PC-9 (cell line): Measurements from ENCODE around the gene ARID2. TPM values are rescaled to one million over a fixed set of nuclear protein-coding genes. Genes with fewer than 3 reads are reported as not detected.

ENCODE experiments used
- BruUV-seq: library from RNA; stranded (reverse); fragments of 400-500 nt; replicated peaks from 2 replicates; lab custom pipeline; 2021; lab: Mats Ljungman, UMichigan
- CTCF ChIA-PET: fragments of 300-600 bp; sonication (Branson Sonifier 250); formaldehyde crosslinking; loops from one replicate; lab custom pipeline; 2022; ENCODE audit warnings: antibody characterized with exemption; lab: Charles Lee
- POLR2A ChIA-PET: fragments of 300-600 bp; sonication (Branson Sonifier 250); formaldehyde crosslinking; loops from one replicate; lab custom pipeline; 2022; ENCODE audit warnings: antibody characterized with exemption; ENCODE audit not compliant: unreplicated experiment; lab: Charles Lee
- DNase-seq, 2 experiments: peaks; one replicate each; pipeline versions ENCODE4 v3.0.0 to v3.0.0-alpha.2; 2015 to 2022; ENCODE audit warnings: mixed read lengths in 1 of 2
- H2AFZ ChIP-seq: fragments of 200-600 bp; sonication (generic); 2 replicates; pipeline ENCODE4 v1.8.1; 2017; ENCODE audit warnings: antibody characterized with exemption
- H3F3A ChIP-seq: fragments of 200-600 bp; sonication (generic); 2 replicates; pipeline ENCODE4 v1.8.1; 2017; ENCODE audit warnings: antibody characterized with exemption, mild to moderate bottlenecking, low read depth; ENCODE audit not compliant: insufficient read depth
- H3K27ac ChIP-seq: fragments of 200-600 bp; sonication (generic); 2 replicates; pipeline ENCODE4 v1.6.1; 2016; ENCODE audit warnings: mixed run types
- H3K27me3 ChIP-seq: fragments of 200-600 bp; sonication (generic); 2 replicates; pipeline ENCODE4 v1.6.1; 2016; ENCODE audit warnings: low read depth, mixed run types; ENCODE audit not compliant: insufficient read depth
- H3K36me3 ChIP-seq: fragments of 200-600 bp; sonication (generic); 2 replicates; pipeline ENCODE4 v1.6.1; 2016; ENCODE audit warnings: low read depth, mixed run types
- H3K4me1 ChIP-seq: fragments of 200-600 bp; sonication (generic); replicated peaks from 2 replicates; pipeline ENCODE4 v1.6.1; 2016; ENCODE audit warnings: mixed run types; ENCODE audit not compliant: insufficient read depth
- H3K4me2 ChIP-seq: fragments of 200-600 bp; sonication (generic); 2 replicates; pipeline ENCODE4 v1.6.1; 2017; ENCODE audit warnings: mixed run types
- H3K4me3 ChIP-seq: fragments of 200-600 bp; sonication (generic); 2 replicates; pipeline ENCODE4 v1.6.1; 2016; ENCODE audit warnings: mixed run types
- H3K79me2 ChIP-seq: fragments of 200-600 bp; sonication (generic); 2 replicates; pipeline ENCODE4 v1.6.1; 2017; ENCODE audit warnings: low read depth, mixed run types
- H3K9me2 ChIP-seq: fragments of 200-600 bp; sonication (generic); 2 replicates; pipeline ENCODE4 v1.8.1; 2017; ENCODE audit warnings: mild to moderate bottlenecking; ENCODE audit not compliant: insufficient read depth
- H3K9me3 ChIP-seq: fragments of 200-600 bp; sonication (generic); 2 replicates; pipeline ENCODE4 v1.8.1; 2016; ENCODE audit warnings: low read depth; ENCODE audit not compliant: insufficient read depth
- H4K20me1 ChIP-seq: fragments of 200-600 bp; sonication (generic); 2 replicates; pipeline ENCODE4 v1.8.1; 2017; ENCODE audit not compliant: insufficient read depth
- EZH2 ChIP-seq: fragments of 200-600 bp; sonication (generic); IDR thresholded peaks from 2 replicates; pipeline ENCODE4 v1.8.0; 2017; ENCODE audit warnings: antibody characterized with exemption, low read depth
- intact Hi-C: fragments of 100-400 bp; cut with micrococcal nuclease; formaldehyde crosslinking; loops from one replicate; pipeline ENCODE4 v1.10.0; 2022; ENCODE audit not compliant: unreplicated experiment
- total RNA-seq: library from RNA; stranded (reverse); gene quantifications from 2 replicates; pipeline ENCODE4 v1.2.3, GENCODE V29; 2021
- TF ChIP-seq, protein P1 (sequence below): fragments of 200-600 bp; sonication (generic); conservative IDR thresholded peaks from 2 replicates; pipeline ENCODE4 v1.6.1; 2017; ENCODE audit warnings: mixed run types, antibody characterized with exemption, mild to moderate bottlenecking, moderate library complexity

ARID2 gene
- total RNA-seq, 1 experiment from 2014 or later, result 24.6 TPM

GRCh38 chr12:45720069-45720468 lies 9.4 kb upstream of the ARID2 start:
- no peak overlapping the region for H2AFZ ChIP-seq
- no peak overlapping the region for H3K4me2 ChIP-seq
- no peaks in the 10 kb centered on the region for H3F3A ChIP-seq
- intact Hi-C loops, result no loop called here
- H3K9me3 ChIP-seq, result no peaks in the 10 kb centered on the region
- DNase-seq, result no peak
- H3K36me3 ChIP-seq, result no peaks in the 10 kb centered on the region
- BruUV-seq, result no TSS peak
- peaks cover 14% of the 10 kb centered on the region for H3K4me1 ChIP-seq
- POLR2A ChIA-PET, result no interaction called here
- H3K9me2 ChIP-seq, result no peaks in the 10 kb centered on the region
- CTCF ChIA-PET, result no interaction called here
- TF ChIP-seq EZH2, result no peak
- TF ChIP-seq, protein P1, sequence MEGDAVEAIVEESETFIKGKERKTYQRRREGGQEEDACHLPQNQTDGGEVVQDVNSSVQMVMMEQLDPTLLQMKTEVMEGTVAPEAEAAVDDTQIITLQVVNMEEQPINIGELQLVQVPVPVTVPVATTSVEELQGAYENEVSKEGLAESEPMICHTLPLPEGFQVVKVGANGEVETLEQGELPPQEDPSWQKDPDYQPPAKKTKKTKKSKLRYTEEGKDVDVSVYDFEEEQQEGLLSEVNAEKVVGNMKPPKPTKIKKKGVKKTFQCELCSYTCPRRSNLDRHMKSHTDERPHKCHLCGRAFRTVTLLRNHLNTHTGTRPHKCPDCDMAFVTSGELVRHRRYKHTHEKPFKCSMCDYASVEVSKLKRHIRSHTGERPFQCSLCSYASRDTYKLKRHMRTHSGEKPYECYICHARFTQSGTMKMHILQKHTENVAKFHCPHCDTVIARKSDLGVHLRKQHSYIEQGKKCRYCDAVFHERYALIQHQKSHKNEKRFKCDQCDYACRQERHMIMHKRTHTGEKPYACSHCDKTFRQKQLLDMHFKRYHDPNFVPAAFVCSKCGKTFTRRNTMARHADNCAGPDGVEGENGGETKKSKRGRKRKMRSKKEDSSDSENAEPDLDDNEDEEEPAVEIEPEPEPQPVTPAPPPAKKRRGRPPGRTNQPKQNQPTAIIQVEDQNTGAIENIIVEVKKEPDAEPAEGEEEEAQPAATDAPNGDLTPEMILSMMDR, result no peak
- no peaks in the 10 kb centered on the region for H3K27me3 ChIP-seq
- no peak overlapping the region for H3K27ac ChIP-seq
- H4K20me1 ChIP-seq, result no peaks in the 10 kb centered on the region
- no peak overlapping the region for H3K4me3 ChIP-seq
- H3K79me2 ChIP-seq, result peaks cover 34% of the 10 kb centered on the region

DNA sequence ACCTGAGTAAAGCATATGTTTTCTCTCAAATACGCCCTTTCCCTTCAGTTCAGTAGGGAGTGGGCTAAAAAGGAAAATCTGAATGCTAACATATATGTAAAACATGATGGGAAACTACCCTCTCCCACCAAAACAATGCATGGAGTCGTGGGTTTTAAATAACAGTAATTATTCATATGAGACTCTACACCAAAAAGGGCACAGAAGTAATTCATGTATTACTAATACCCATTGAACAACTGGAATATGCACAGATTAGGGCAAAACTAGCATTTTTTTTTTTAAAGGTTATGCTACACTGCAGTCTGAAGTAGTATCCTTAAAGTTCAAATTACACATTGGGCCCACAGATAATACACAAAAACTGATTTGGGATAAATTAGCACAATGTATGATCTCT lies 8.1 kb upstream of the ARID2 start:
- CTCF ChIA-PET, result no interaction called here
- Histone ChIP-seq H3K36me3 (no peaks in the 10 kb centered on the region), H3K27ac (no peak overlapping the region), H3K4me3 (no peak overlapping the region), H2AFZ (no peak overlapping the region), H3K9me3 (no peaks in the 10 kb centered on the region), H3K27me3 (no peaks in the 10 kb centered on the region), H3K79me2 (peaks cover 47% of the 10 kb centered on the region), H3K4me1 (peaks cover 17% of the 10 kb centered on the region), H3K9me2 (no peaks in the 10 kb centered on the region), H3F3A (no peaks in the 10 kb centered on the region), H3K4me2 (no peak overlapping the region), H4K20me1 (no peaks in the 10 kb centered on the region)
- intact Hi-C loops, result no loop called here
- BruUV-seq, result no TSS peak
- TF ChIP-seq, protein P1, result no peak
- no peak for TF ChIP-seq EZH2
- no peak for DNase-seq
- POLR2A ChIA-PET, result no interaction called here

DNA sequence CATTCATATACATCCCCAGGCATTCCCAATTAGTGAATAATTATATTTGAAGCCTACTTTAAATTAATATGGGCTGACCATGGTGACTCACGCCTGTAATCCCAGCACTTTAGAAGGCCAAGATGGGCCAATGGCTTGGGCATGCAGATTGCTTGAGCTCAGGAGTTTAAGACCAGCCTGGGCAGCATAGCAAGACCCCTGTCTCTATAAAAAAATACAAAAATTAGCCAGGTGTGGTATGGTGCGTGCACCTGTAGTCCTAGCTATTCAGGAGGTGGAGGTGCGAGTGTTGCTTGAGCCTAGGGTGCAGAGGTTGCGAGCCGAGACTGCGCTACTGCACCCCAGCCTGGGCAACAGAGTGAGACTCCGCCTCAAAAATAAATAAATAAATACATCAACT lies 7.6 kb upstream of the ARID2 start:
- H4K20me1 ChIP-seq, result no peaks in the 10 kb centered on the region
- no peaks in the 10 kb centered on the region for H3K27me3 ChIP-seq
- no peaks in the 10 kb centered on the region for H3K36me3 ChIP-seq
- BruUV-seq, result no TSS peak
- intact Hi-C loops, result no loop called here
- no peaks in the 10 kb centered on the region for H3K9me2 ChIP-seq
- no peak overlapping the region for H3K4me2 ChIP-seq
- H3K79me2 ChIP-seq, result peaks cover 53% of the 10 kb centered on the region
- H3F3A ChIP-seq, result peaks cover 2% of the 10 kb centered on the region; the same call in 1 of the 2 replicates
- H3K9me3 ChIP-seq, result no peaks in the 10 kb centered on the region
- H3K4me1 ChIP-seq, result peaks cover 17% of the 10 kb centered on the region
- no peak overlapping the region for H3K4me3 ChIP-seq
- ChIA-PET CTCF (no interaction called here), POLR2A (interaction anchor here (0.6 kb wide), 1 partner anchor 79 kb away, joined by 7 read pairs; no protein-coding TSS in a partner anchor)
- TF ChIP-seq EZH2, result no peak
- TF ChIP-seq, protein P1, result no peak
- H3K27ac ChIP-seq, result no peak overlapping the region
- DNase-seq, result no peak
- H2AFZ ChIP-seq, result no peak overlapping the region
